Epidermal melanocyte (primary cell): ENCODE measurements around the gene TCF7.
"Not testable (repeated sequence)": the region's sequence is repeated elsewhere in the genome, so short reads cannot be mapped to it uniquely, and the experiment has no call there.

ENCODE experiments used
- DNase-seq: peaks from one replicate; pipeline ENCODE4 v3.0.0; 2011; ENCODE audit warnings: low spot score; ENCODE audit not compliant: insufficient read length

TCF7 gene

DNA sequence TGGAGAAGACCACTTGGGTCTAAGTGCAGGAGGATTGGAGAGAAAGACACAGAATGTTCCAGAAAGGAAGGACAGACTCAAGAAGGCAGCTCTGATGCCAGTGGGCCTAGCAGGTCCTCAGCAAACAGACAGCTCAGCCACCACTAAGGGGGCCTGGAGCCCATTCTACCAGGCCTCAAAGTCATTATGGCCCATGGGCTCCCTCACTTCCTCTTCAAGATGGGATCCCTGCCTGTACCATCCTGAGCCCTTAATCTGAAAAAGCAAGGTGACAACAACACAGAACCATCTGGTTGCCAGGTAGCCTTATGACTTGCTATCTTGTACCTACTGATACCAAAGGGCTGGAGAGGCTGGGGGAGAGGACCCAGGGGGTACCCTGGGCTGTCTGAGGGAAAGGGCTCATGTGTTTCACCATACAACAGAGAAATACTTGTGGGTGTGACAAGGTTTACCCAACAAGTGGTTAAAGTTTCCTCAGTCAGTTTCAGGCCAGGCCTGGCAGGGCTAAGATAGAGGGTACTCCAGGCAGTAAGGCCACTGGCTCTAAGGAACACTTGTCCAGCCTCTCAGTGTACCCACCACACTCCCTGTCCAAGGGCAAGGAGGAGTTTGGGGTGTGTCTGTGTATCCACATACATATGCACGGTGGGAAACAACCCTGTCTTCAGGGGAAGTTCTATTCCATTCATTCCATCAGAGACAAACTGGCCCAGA is 30.7 kb downstream of the TCF7 start:
- no peak for DNase-seq

DNA sequence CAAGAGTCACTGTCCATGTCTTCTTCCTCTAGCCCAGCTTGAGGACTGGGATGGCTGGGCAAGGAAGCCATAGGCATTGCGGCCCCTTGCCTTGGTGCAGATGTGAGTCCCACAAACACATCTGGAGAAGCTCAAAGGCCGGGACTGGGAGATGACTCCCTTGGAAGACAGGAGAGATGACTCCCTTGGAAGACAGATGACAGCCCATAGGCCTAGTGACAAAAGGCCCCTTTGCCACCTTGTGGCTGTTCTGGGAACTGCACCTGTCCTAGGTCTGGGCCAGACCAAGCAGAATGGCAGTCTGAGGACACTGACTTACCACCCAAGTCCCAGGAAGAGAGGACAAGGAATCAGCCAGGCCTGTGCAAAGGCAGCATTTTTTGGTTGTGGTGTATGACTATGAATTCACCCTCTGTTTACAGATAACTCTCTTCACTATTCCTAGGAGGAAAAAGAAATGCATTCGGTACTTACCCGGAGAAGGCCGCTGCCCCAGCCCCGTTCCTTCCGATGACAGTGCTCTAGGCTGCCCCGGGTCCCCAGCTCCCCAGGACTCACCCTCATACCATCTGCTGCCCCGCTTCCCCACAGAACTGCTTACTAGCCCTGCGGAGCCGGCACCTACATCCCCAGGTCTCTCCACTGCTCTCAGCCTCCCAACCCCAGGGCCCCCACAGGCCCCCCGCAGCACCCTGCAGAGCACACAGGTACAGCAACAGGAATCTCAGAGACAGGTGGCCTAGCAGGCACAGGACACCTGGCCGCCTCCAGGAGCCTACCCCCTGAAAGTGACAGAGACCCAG is 31.5 kb downstream of the TCF7 start:
- no peak for DNase-seq

DNA sequence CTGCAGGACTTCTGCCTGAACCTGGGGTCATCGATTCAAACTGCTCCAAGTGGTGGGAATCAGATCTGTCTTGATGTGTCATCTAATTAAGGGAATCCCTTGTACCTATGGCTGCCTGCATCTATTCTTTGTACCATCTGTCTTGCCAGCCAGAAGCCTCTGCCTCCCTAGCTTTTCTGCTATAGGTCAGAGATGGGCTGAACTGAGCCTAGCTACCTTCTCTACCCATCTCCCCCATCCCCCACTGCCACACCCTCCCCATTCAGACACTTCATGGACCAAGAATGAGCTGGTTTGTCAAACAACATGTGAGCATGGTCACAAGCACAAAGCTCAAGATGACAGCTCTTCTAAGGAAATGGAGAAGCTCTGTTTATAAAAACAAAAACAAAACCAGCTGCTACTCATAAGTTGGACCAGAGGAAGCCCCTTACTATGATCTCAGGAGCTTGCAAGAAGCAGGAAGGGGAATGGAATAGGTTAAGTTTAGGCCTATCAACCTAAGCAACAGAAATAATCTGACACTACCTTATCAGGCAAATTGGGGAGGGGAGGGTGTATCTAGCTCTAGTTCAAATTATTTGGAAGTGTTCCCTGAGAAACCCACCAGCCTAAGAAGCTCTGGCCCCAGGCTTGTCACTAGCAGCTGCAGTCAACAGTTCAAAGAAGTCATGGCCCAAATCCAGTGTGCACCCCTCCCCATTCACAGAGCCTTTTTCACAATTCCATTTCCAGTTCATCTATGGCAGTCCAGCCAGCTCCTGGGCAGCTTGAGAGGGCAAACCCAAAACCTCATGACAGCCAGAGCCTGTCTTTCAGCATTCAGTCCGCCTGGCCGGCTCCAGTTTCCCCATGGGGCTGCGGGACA is 32.4 kb downstream of the TCF7 start:
- no peak for DNase-seq

DNA sequence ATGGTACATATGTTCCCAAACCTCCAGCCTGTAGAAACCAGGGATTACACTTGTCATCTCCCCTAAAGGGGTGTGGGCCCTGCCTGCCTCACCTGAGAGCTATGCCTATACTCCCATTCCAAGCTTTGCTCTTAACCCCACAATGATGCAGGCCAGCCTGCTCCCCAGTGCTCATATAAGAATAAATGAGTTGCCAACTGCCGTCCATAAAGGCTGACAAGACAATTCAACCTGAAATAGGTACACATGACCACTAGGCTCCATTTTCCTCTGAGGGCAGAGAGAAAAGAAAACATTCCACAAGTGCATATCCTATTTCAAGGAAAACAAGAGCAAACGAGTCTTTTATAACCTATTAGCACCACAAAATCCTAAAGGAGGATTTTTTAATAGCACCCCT is 33.8 kb downstream of the TCF7 start:
- no peak for DNase-seq

DNA sequence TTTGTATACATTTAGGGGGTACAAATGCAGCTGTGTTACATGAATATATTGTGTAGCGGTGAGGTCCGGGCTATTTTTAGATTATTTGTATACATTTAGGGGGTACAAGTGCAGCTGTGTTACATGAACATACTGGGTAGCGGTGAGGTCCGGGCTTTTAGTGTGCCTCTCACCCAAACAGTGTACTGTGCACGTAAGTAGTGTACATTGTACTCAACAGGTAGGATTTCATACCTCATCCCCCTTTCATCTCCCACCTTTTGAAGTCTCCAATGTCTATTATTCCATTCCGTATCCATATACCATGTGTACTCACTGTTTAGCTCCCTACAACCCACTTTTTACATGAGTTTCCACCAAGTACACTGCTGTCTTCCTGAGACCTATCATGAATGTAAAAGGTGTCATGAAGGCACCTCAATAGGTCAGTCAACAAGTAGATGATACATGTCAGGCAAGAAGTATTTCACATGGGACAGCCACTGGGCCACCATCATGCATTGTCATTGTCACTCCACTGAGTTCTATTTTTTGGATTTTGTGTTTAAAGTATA is 34.6 kb downstream of the TCF7 start:
- no peak for DNase-seq

DNA sequence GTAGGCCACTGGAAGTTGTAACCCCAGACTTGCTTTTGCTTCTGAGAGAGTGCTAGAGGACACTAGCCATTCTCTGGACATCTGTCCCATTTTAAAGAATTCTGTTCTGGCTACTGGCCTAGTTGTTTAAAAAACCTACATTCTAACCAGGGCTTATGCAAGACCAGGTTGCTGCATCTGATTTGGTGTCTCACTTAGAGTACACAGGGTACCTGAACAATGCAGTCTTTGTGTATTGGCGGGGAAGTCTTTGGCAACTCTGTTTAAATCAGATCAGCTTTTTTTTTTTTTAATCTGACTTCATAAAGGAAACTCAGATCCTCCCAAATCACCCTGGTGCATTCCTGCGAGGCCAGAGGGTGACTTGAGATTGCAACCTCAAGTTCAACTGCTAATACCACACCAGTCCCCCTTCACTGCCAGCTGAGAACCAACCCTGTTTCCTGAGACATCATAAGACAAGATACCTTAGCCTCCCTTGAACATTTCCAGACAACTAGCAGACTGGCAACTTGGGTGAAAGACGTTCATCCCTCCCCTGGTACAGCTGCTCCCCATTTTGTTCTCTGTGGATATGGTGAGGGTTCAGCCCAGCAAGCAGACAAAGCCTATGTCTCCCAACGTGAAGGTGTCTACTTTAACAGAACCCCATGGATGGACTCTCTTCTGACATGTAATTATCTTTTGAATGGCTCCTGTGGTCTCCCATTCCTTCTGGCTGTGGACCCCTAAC is 35.3 kb downstream of the TCF7 start:
- DNase-seq = no peak

DNA sequence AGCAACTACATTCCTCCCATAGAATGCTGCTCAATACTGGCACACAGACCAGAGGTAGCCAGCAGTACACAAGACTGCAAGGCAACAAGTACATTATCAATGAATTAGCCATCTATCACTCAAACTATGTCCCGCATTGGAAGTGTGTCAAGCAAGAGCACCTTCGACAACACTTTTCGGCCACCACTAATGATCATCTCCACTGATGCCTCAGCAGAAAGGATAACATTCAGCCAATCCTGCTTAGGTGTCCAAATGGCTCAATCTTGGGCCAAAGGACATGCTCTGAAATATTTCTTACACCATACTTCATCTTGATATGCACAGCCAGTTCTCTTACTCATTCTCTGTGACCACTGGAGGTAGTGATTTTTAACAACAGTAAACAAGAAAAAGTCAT is 37.2 kb downstream of the TCF7 start:
- no peak for DNase-seq

DNA sequence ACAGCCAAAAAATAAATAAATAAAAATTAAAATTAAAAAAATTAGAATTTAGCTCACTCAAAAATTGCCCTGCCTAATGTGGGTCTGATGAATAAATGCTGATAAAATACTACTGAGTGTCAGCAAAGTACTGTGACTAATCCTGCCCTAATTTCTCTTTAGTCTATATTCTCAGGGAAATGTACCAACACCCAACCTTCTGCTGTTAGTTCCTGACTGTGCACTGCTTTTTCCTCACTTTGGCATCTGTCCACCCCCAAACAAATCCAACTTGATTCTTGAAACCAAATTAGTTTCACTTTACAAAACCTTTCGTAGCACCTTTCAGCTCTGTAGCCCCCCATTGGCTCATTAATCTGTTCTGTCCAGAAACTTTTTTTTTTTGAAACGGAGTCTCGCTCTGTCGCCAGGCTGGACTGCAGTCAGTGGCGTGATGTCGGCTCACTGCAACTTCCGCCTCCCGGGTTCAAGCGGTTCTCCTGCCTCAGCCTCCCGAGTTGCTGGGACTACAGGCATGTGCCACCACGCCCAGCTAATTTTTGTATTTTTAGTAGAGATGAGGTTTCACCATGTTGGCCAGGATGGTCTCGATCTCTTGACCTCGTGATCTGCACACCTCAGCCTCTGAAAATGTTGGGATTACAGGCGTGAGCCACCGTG is 37.8 kb downstream of the TCF7 start:
- DNase-seq = not testable (repeated sequence)

DNA sequence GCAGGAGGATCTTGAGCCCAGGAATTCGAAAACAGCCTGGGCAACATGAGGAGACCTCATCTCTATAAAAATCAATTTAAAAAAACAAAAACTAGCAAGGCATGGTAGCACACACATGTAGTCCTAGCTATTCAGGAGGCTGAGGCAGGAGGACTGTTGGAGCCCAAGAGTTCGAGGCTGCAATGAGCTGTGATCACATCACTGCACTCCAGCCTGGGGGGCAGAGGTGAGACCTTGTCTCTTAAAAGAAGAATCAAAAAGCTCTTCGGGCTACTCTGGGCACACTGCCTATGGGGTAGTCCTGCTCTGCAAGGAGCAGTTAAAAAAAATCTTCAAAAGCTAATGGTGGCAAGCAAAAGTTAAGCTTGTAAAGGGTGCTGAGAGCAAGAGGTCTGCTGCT is 38.8 kb downstream of the TCF7 start:
- no peak for DNase-seq

DNA sequence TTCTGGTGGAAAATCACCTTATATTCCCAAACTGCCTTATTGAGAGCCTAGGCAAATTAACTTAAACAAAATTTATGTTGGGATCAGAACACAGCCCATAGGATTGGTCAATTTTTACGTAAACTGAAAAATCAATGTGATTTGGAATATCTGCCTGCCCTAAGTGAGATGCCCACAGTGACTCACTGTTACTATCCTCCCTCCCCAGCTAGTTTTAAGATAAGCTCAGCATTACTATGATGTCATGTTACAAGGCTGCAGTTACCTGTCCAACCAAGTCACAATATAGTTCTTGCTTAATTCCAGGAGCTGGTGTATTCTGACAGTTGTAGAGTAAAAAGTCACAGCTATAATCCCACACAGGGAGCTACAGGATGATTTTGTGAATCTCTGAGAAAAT is 39.2 kb downstream of the TCF7 start:
- no peak for DNase-seq

DNA sequence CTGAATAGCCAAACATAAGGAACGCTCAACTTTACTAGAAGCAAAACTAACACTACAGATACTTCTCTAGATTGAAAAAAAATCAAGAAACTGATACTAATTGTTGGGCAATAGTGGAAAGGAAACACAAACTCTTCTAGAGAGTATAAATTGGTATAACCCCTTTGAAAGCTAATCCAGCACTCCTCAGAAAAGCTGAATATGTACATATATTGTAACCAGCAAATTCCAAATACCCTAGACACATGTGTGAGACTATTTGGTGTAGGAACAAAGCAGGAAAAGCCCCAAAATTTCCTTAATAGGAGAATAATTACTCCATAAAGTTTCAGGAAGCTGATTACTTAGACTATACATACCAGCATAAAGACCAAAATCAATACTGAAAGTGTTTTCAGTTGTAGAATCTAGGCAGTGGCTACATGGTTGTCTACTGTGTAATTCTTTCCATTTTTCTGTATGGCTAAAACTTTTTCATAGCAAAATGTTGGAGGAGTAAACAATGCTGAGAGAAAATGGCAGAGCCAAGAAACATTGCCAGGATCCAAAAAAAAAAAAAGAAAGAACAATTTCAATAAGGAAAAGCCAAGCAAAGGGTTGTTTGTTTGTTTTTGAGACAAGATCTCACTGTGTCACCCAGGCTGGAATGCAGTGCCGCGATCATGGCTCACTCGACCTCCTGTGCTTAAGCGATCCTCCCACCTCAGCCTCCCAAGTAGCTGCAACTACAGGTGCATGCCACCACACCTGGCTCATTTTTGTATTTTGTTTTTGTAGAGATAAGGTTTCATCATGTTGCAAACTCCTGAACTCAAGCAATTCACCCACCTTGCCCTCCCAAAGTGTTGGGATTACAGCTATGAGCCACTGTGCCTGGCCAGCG is 47.3 kb downstream of the TCF7 start:
- DNase-seq = no peak

DNA sequence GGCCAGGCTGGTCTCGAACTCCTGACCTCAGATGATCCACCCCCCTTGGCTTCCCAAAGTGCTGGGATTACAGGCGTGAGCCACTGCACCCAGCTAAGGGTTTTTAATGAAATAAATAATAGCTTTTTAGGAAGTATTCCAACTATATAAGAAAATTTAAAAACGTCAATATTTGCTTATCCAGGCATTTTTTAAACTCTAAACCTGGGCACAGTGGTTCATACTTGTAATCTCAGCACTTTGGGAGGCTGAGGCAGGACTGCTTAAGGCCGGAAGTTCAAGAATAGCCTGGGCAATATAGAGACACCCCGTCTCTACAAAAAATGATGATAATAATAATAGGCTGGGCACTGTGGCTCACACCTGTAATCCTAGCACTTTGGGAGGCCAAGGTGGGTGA is 48.1 kb downstream of the TCF7 start:
- DNase-seq = no peak

DNA sequence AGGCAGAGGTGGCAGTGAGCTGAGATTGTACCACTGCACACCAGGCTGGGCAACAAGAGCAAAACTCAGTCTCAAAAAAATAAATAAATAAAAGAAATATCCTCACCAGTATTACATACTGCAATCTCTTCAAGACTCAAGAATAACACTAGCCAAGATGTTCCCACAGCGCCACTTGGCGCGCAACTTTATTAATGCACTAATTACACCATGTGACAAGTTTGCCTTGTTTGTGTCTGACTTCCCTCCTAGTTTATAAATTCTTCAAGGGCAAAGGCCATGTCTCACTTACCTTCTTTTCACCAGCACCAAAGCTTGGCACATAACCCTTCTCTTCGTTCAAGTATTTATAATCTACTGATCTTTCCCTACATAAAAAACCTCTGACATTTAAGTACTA is 57.5 kb downstream of the TCF7 start:
- DNase-seq = no peak

DNA sequence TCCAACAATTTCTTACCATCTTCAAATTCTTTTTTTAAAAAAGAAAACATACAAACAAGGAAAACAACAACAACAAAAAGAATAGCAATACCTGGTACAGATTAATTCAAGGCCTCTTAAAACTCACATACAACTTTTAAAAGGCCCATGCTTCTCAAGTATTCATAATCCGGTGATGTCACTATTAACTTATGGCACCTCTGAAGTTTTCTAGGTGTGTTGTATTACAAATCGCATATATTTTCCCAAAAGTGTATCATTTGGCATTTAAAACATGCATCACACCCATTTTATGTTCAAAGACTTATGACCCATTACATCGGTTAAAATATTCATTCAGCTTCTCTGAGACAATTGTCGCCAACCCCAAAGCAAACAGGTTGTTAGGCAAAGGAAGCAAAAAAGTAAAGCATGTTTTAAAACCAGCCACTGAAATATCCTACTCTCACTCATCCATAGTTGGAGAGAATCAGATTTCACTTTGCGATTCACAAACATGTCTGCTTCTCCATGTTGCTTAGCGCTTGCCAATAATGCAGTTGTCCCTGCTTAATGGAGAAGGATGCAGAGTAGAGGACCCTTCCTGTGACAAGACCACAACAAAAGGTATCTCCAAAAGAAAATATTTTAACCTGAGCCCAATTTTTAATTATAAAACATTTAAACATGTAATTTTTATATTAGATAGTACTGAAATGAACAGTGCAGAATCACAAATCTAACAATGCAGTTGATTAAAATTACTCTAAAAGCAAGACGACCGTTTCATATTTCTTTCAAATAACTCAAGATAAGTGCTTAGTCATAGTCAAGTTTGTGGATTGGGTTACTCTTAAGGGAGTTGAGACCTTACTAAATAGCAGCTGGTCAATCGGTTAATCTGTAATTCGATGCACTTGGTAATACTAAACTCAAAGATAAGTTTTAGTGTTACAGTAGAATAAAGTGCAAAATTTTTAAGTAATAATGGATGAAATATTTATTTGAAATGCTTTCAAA is 60.7 kb downstream of the TCF7 start:
- DNase-seq = no peak

DNA sequence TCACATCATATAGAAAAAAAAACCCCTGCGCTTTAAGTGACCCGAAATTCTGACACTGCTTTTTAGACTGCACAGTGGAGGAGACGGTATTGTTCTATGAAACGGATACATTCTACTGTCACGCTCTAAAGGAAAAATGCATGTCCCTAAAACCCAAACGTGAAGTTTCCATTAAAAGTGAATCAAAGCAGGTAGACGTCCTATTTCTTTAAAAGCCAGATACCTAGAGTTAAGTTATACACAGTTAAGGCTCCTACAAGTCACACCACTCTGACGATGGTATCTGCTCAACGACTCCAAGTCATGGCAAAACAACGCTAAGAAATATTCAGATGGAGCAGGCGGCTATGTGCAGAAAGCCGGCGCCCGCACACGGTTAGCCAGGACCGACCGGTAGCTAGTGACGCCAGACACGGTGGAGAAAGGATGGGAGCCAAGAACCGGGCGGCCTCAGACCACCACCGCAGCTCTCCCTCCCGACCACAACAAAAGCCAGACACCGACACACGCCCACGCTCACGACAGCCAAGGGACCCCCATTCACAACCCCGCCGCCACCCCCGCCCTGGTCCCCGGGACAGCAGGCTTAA is 61.5 kb downstream of the TCF7 start:
- DNase-seq = no peak

DNA sequence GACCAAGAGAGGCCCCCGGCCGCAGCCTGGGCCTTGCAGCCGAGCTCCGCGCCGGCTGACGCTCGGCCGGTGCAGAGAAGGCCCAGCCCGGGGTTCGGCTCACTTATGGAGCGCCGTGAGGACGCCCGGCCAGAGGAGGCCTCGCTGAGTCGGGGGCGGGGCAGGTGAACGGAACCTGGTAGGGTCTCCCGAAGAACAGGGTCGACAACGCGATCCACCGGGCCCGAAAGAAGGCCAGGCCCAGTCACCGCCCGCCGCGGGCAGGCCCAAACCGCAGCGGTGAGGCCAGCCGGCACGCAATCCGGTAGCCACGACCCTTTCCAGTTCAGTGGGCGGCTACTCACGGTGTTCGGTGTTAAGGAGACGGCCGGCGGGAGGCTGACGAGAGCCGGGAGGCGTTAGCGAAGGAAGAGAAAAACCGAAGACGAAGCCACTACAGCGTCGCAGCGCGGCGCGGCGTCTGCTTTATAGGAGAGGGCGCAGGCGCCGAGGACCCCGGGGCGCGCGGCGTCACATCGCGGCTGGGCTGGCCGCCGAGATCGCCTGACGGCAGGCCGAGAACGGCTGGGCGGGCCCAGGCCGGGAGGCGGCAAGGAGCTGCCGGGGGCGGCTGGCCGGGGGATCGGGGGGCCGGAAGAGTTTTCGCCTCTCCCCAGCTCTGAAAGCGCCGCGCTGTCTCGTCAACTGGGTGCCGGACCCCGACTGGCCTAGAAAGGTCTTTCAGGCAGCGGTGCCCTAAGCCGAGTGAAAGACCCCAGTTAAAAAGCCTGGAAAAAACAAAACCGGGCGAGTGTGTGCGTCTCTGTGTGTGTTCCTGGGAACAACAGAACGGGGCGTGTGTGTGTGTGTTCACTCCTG is 62.3 kb downstream of the TCF7 start, which contains the start of gene SKP1:
Gene SKP1, minus strand, starts transcription at position 440 of the 858 bp plus-strand sequence. CDS start 2,928 bp downstream, outside the sequence.
- DNase-seq = peak; percentile 51
